GM19455 (cell line): ENCODE results near the gene DMRTB1.

Experiments
- ATAC-seq: cut with Tn5 transposase; IDR thresholded peaks from one replicate; pipeline ENCODE4 v1.9.1; 2021; ENCODE audit not compliant: unreplicated experiment

The DMRTB1 gene

DNA sequence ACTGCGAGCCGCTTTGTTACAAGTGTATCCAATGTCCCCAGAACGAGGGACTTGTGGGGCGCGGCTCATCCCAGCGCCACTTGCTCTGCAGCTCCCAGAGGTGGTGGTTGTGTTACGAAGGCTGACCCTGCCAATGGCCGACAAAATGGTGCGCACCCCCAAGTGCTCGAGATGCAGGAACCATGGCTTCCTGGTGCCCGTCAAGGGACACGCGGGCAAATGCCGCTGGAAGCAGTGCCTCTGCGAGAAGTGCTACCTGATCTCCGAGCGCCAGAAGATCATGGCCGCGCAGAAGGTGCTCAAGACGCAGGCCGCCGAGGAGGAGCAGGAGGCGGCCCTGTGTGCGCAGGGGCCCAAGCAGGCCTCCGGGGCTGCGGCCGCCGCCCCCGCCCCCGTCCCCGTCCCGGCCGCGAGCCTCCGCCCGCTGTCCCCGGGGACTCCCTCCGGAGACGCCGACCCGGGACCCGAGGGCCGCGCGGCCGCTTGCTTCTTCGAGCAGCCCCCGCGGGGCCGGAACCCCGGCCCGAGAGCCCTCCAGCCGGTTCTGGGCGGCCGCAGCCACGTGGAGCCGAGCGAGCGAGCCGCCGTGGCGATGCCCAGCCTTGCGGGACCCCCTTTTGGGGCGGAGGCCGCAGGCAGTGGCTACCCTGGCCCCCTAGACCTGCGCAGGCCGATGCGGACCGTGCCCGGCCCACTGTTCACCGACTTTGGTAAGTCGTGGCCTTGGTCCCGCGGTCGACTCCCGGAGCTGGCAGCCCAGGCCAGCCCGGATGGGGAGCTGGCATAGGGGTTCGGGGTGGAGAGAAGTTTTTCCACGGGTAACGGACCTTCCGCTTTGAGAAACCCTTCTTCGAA is at the start of gene DMRTB1:
DMRTB1 (plus strand) TSS at position 79 of the 855 bp plus-strand sequence; CDS start at position 134, 55 bp downstream.
- ATAC-seq: no peak

GRCh38 chr1:53409695-53410094 is 49.5 kb upstream of the DMRTB1 start:
- ATAC-seq: no peak

GRCh38 chr1:53410100-53410541 is 49.1 kb upstream of the DMRTB1 start:
- no peak for ATAC-seq

- ATAC-seq: no peak
Measured at GRCh38 chr1:53410701-53411100, 48.5 kb upstream of the DMRTB1 start.

DNA sequence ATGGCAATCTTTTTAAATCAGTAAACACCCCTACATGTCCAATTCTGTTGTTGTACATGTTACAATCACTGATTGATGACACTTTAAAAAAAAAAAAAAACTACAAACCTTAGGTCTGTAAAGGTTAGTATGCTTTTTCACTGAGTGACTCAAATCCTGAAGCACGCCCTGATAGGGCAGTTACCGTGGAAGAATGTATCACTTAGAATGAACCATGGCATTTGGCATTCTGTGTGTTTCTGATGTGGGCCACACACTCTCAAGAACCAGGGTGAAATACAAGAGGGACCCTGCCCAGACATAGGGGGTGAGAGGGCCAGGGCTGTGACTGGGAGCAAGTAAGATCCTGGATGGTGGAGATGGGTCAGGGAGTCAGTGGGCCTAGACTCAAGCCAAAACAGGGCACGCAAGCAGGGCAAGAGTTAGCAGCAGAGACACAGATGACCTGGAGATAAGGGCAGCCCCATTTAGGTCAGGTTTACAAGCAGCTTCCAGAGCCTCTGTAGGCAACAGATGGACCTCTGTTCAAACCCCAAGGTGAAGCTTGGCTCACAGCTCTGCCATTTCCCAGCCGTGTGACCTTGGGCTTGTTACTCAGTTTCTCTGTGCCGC is 47.6 kb upstream of the DMRTB1 start:
- ATAC-seq: no peak

GRCh38 chr1:53412285-53413174 is 46.7 kb upstream of the DMRTB1 start:
- no peak for ATAC-seq

DNA sequence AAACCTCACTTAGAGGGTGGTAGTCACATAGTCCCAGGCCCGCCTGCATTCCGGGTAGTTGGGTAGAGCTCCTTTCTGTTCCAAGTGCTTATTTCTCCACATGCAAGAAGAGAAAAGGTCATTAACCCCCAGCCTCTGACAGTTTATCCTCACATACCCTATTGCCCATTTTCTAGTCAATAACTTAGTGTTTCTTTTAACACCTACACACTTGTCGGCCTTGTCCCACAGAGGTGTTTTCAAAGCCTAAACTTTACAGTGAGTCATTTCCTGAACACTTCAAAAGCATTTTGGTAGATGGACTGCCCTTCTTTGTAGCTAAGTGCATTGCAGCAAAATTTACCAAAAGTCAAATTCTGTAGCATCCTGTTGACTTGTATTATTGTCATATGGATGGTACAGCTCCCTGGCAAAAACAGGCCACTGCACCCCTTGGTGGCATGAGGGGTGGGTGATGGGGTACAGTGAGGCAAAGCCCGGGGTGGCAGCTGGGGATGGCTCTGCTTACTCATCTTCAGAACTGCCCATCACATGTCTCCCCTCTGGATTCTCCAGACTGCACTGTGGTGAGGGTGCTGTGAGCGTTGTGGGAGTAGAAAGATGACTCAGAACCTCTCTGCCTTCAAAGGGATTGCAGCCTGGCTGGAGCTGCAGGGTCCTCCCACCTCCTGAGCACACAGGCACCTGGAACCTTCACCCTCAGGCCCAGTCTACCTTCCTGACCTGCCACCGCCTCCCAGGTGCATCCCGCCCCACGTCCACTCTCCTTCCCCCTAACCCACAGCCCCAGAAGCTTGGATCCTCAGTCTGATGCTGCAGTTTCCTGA is 45.8 kb upstream of the DMRTB1 start:
- no peak for ATAC-seq

GRCh38 chr1:53414632-53415031 is 44.6 kb upstream of the DMRTB1 start:
- no peak for ATAC-seq

DNA sequence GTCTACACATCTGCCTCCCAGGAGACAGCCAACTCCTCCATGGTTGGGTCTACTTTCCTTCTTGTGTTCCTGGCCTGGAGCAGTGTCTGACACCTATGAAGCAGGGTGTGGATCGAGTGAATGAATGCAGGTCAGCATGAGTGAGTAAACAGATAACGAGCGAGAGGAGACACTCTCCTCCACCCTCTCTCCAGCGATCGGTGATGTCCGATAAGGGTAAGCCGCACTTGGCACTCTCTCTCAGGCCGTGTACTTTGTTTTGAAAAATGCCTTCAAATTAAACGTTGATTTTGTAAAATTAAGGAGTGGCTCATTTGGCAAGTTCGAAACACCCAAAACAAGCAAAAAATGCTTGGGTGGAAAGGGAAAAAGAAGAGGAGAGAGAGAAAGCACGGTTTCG is 43.8 kb upstream of the DMRTB1 start:
- no peak for ATAC-seq

DNA sequence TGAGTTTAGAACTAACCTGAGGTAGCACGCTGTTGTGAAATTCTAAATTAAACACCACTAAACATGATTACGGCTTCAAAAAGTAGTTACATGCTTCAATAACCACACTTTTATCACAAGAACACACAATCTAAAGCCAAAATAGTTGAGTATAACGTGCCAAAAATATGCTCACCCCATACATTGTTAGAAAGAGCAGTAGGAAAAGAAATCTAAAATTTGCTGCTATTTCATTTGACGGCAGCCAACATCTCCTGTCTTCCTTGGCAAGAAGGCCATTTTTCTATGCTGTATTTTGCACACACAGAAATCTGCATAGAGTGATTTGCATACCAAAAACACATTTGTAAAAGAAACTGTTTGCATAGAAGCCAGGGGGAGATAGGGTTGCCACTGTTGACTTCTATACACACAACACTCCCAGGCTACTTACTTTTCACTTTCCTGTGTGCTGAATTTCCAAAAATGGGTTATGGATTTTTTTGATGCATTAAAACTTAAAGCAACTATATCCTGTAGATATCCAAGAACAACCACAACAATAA is 42.9 kb upstream of the DMRTB1 start:
- ATAC-seq: no peak

DNA sequence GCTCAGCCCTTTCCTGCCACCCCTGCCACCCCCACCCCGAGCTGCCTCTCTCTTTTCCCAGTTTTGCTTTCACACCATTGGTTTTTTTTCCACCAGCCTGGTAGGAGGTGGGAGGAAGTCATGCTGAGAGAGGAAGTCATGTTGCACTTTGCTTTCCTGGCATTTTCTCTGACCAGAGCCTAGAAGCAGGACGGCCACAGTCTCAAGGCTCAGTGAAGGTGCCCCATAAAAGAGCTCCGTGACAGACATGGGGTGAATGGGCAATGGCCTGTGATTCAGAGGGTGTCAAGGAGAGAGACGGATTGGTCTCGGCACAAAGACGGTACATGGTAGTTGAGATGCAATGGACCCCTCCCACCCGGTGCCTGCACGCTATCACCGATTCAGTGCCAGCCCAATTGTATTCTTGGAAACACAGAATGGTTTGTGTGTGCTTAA is 42.1 kb upstream of the DMRTB1 start:
- no peak for ATAC-seq

DNA sequence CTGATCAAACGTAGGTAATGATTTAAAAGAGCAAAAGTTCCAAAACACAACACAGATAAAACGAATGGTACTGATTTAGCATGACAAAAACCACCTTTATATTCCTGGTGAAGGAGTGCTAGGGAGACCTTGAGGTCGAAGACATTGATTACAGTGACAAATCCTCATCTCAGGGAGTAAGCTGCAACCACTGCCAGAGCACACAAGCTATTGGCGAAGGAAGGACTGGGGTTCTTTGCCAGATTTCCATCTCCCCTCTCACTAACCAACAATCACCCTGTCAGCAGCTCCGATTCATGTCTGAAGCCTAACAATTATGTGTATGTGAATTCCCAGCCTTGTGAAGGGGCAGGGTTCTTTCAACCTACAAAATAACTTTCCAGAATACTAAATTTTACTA is 40.2 kb upstream of the DMRTB1 start:
- no peak for ATAC-seq

- no peak for ATAC-seq
Measured at GRCh38 chr1:53420341-53420740, 38.9 kb upstream of the DMRTB1 start.

DNA sequence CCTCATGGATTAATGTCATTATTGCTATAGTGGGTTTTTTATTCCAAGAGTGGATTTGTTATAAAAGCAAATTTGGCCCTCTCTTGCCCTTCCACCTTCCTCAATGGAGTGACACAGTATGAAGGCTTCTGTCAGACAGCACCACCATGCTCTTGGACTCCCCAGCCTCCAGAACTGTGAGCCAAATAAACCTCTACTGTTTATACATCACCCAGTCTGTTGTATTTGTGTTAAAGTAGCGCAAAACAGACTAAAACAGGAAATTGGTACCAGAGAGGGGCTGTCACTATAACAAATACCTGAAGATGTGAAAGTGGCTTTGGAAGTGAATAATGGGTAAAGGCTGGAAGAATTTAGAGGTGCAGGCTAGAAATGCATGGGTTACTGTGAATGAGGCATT is 38.0 kb upstream of the DMRTB1 start:
- ATAC-seq: no peak

- ATAC-seq: no peak
Measured at GRCh38 chr1:53430261-53430660, 28.9 kb upstream of the DMRTB1 start.

DNA sequence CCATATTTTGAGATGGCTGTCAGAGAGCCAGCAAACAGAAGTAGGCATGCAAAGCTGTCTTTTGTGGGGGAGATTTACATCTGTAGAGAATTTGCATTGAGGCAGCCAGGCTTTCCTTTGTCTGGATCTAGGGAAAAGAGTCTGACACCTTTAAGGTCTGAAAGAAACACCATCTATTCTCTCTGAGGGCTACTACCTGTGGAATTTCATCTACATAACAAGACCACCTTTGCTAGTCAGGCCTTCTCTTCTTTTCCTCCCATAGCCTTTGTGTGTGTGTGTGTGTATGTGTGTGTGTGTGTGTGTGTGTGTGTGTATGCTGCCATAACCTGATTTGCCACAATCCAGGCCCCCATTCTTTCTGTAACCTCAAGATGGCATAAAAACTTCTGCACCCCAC is 28.4 kb upstream of the DMRTB1 start:
- no peak for ATAC-seq

- ATAC-seq: no peak
Measured at GRCh38 chr1:53431244-53431643, 28.0 kb upstream of the DMRTB1 start.

DNA sequence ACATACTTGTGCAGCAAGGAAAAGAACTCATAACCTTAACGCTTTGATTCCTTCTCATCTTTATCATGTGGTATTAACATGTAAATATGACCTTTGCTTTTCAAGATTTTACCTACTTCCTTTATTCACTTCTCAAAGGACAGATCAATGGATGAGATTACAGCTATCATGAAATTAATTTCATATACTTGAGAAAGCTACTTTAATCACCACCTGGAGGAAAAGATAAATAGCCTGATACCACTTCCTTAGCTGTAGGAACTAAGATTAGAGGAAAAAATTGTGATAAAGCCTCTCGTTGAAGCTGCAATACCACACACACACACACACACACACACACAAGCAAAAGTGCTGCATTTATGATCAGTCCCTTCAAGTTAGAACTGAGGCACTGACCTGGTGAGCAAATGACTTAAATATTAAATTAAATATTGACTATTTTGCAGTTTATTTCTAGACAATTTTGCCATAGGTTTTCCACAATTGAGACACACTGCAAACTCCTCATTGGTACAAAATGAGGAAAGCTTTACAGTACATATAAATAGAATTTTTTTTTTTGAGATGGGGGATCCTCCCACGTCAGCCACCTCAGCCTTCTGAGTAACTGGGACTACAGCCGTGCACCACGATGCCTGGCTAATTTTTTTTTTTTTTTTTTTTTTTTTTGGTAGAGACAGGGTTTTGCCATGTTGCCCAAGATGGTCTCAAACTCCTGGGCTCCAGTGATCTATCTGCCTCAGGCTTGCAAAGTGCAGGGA is 27.2 kb upstream of the DMRTB1 start:
- no peak for ATAC-seq

- no peak for ATAC-seq
Measured at GRCh38 chr1:53432611-53433010, 26.6 kb upstream of the DMRTB1 start.
